Measurements from ENCODE around the gene S100A8. TPM values are rescaled to one million over a fixed set of nuclear protein-coding genes. Genes with fewer than 3 reads are reported as not detected.

S100A8 gene
- total RNA-seq, 1 experiment from 2014 or later = 1.4 TPM

DNA sequence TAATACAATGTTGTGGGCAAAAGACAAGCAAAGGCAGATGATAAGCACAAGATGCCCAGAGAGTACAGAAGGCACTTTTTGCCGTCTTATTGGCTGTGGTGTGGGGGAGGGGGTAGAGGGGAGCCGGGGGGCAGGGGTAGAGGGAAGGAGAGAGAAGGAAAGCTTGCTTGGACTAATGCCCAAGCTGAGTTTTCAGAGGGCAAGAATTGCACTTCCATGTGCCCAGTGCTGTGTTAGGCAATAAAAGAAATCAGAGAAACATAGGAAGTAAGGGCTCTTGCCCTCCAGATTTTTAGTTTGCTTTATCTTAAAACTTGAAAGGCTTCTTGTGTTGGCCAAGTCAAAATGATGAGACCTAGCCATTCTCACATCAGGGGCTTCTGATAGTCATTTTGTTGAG, 23.8 kb downstream of the S100A8 start:
- ChIA-PET RAD21 (ENCODE audit: low non-redundant PET in 1 of 2, low total read pairs in 2 of 2, uncharacterized antibody in 2 of 2, unreplicated experiment in 2 of 2) (no interaction called here), CTCF (no interaction called here), POLR2A (no interaction called here)
- ATAC-seq (no peak), DNase-seq (ENCODE audit: low read depth, low spot score) (no peak)
- no peaks in the 10 kb centered on the region for H3K9me3 ChIP-seq (ENCODE audit: control insufficient read depth in 1 of 2, insufficient read depth in 1 of 2, low read depth in 1 of 2, low read length in 2 of 2)
- H3K79me2 ChIP-seq (ENCODE audit: insufficient read depth, low read length) = no peaks in the 10 kb centered on the region
- no peaks in the 10 kb centered on the region for H3K36me3 ChIP-seq (ENCODE audit: control insufficient read depth in 1 of 2, insufficient read depth in 2 of 2, low read length in 2 of 2)
- no peak overlapping the region for H3K27ac ChIP-seq (ENCODE audit: low read depth, low read length)
- H3K4me1 ChIP-seq (ENCODE audit: control insufficient read depth in 1 of 2, insufficient read depth in 2 of 2, low read length in 2 of 2) = no peaks in the 10 kb centered on the region
- peaks cover 33% of the 10 kb centered on the region for H3K27me3 ChIP-seq (ENCODE audit: insufficient read depth, low read length)
- intact Hi-C loops (cut with micrococcal nuclease) = no loop called here
- no peak overlapping the region for H3K9ac ChIP-seq (ENCODE audit: low read length)
- H2AFZ ChIP-seq (ENCODE audit: low read depth, low read length, poor library complexity, severe bottlenecking) = no peak overlapping the region
- TF ChIP-seq YY1 (IDR thresholded peaks at IDR 0.05; ENCODE audit: extremely low read depth, insufficient replicate concordance, low read depth, low read length) = no peak
- TF ChIP-seq, protein P1, sequence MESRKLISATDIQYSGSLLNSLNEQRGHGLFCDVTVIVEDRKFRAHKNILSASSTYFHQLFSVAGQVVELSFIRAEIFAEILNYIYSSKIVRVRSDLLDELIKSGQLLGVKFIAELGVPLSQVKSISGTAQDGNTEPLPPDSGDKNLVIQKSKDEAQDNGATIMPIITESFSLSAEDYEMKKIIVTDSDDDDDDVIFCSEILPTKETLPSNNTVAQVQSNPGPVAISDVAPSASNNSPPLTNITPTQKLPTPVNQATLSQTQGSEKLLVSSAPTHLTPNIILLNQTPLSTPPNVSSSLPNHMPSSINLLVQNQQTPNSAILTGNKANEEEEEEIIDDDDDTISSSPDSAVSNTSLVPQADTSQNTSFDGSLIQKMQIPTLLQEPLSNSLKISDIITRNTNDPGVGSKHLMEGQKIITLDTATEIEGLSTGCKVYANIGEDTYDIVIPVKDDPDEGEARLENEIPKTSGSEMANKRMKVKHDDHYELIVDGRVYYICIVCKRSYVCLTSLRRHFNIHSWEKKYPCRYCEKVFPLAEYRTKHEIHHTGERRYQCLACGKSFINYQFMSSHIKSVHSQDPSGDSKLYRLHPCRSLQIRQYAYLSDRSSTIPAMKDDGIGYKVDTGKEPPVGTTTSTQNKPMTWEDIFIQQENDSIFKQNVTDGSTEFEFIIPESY (IDR thresholded peaks at IDR 0.05; ENCODE audit: extremely low read depth, insufficient replicate concordance, low read length) = no peak
- TF ChIP-seq, protein P2, sequence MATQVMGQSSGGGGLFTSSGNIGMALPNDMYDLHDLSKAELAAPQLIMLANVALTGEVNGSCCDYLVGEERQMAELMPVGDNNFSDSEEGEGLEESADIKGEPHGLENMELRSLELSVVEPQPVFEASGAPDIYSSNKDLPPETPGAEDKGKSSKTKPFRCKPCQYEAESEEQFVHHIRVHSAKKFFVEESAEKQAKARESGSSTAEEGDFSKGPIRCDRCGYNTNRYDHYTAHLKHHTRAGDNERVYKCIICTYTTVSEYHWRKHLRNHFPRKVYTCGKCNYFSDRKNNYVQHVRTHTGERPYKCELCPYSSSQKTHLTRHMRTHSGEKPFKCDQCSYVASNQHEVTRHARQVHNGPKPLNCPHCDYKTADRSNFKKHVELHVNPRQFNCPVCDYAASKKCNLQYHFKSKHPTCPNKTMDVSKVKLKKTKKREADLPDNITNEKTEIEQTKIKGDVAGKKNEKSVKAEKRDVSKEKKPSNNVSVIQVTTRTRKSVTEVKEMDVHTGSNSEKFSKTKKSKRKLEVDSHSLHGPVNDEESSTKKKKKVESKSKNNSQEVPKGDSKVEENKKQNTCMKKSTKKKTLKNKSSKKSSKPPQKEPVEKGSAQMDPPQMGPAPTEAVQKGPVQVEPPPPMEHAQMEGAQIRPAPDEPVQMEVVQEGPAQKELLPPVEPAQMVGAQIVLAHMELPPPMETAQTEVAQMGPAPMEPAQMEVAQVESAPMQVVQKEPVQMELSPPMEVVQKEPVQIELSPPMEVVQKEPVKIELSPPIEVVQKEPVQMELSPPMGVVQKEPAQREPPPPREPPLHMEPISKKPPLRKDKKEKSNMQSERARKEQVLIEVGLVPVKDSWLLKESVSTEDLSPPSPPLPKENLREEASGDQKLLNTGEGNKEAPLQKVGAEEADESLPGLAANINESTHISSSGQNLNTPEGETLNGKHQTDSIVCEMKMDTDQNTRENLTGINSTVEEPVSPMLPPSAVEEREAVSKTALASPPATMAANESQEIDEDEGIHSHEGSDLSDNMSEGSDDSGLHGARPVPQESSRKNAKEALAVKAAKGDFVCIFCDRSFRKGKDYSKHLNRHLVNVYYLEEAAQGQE (IDR thresholded peaks at IDR 0.05; ENCODE audit: low read depth) = no peak
- no peak overlapping the region for H3K4me2 ChIP-seq (ENCODE audit: low read length)
- no peaks in the 10 kb centered on the region for H3K9me2 ChIP-seq (ENCODE audit: insufficient read depth)
- no peaks in the 10 kb centered on the region for H4K20me1 ChIP-seq (ENCODE audit: insufficient read depth)
- BruUV-seq (replicated peaks) = no TSS peak
- no peak overlapping the region for H3K4me3 ChIP-seq (replicated peaks in 1 of 2; ENCODE audit: low read depth in 1 of 2, low read length in 2 of 2)

Data from HCT116 (cell line).